ENCODE results near the gene TMEM161A. TPM values are rescaled to one million over a fixed set of nuclear protein-coding genes. Genes with fewer than 3 reads are reported as not detected.

TMEM161A gene
- total and polyA plus RNA-seq, 2 experiments from 2014 or later, result 38.9 to 59.5 TPM

- no peak for TF ChIP-seq ZNF462 (CRISPR knock-in tag; IDR thresholded peaks at IDR 0.05)
- TF ChIP-seq ETS1 (IDR thresholded peaks at IDR 0.05), result no peak
- no peak for TF ChIP-seq NANOG (IDR thresholded peaks at IDR 0.05; ENCODE audit: borderline replicate concordance)
- TF ChIP-seq STAT1 (IDR thresholded peaks at IDR 0.05; ENCODE audit: unreplicated experiment), result no peak
- no peak for TF ChIP-seq POLR2AphosphoS5 (IDR thresholded peaks at IDR 0.05; ENCODE audit: low read depth)
- TF ChIP-seq CTCF (conservative IDR thresholded peaks at IDR 0.05; ENCODE audit: low read depth in 2 of 2), result no peak
- TF ChIP-seq ZNF114 (CRISPR knock-in tag; IDR thresholded peaks at IDR 0.05), result no peak
- no peak for TF ChIP-seq JUNB (IDR thresholded peaks at IDR 0.05; ENCODE audit: unreplicated experiment)
Observed at GRCh38 chr19:19098703-19099632, 39.3 kb downstream of the TMEM161A start (continued).

All from GM23338 (cell line).